Astrocyte of the spinal cord (primary cell): ENCODE measurements around the gene FAM171A1.

Experiments
- DNase-seq: peaks from one replicate; pipeline ENCODE4 v3.0.0; 2011; ENCODE audit warnings: low read depth, low spot score
- H3K4me3 ChIP-seq: 2 replicates; pipeline ENCODE4 v1.5.1; 2011; ENCODE audit warnings: low read depth, mild to moderate bottlenecking, low read length, moderate library complexity
- in situ Hi-C: cut with HindIII; loops from 2 replicates; pipeline ENCODE4 v1.10.0; 2017; ENCODE audit warnings: low sequenced_read_pairs
- TF ChIP-seq, protein P1 (sequence below): IDR thresholded peaks from 2 replicates; pipeline ENCODE4 v1.5.1; 2012; ENCODE audit warnings: low read depth, mild to moderate bottlenecking, low read length, inconsistent platforms

FAM171A1 gene

DNA sequence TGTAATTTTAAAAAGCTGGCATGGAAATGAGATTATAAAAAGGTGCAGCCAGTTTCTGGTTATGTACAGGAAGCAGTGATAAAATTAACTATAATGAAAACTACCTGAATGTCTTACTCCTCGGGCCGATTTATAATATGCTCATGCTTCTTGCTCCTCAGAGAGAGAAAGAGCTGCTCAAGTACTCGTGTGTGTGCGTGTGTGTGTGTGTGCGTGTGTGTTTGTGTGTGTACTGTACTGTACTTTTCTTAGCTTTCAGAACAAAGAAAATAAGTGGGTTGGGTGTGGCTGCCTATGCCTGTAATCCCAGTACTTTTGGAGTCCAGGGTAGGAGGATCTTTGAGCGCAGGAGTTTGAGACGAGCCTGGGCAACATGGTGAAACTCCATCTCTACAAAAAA, 106.0 kb downstream of the FAM171A1 start:
- no peak for DNase-seq
- in situ Hi-C loops = no loop called here
- TF ChIP-seq, protein P1, sequence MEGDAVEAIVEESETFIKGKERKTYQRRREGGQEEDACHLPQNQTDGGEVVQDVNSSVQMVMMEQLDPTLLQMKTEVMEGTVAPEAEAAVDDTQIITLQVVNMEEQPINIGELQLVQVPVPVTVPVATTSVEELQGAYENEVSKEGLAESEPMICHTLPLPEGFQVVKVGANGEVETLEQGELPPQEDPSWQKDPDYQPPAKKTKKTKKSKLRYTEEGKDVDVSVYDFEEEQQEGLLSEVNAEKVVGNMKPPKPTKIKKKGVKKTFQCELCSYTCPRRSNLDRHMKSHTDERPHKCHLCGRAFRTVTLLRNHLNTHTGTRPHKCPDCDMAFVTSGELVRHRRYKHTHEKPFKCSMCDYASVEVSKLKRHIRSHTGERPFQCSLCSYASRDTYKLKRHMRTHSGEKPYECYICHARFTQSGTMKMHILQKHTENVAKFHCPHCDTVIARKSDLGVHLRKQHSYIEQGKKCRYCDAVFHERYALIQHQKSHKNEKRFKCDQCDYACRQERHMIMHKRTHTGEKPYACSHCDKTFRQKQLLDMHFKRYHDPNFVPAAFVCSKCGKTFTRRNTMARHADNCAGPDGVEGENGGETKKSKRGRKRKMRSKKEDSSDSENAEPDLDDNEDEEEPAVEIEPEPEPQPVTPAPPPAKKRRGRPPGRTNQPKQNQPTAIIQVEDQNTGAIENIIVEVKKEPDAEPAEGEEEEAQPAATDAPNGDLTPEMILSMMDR = no peak
- no peak overlapping the region for H3K4me3 ChIP-seq

DNA sequence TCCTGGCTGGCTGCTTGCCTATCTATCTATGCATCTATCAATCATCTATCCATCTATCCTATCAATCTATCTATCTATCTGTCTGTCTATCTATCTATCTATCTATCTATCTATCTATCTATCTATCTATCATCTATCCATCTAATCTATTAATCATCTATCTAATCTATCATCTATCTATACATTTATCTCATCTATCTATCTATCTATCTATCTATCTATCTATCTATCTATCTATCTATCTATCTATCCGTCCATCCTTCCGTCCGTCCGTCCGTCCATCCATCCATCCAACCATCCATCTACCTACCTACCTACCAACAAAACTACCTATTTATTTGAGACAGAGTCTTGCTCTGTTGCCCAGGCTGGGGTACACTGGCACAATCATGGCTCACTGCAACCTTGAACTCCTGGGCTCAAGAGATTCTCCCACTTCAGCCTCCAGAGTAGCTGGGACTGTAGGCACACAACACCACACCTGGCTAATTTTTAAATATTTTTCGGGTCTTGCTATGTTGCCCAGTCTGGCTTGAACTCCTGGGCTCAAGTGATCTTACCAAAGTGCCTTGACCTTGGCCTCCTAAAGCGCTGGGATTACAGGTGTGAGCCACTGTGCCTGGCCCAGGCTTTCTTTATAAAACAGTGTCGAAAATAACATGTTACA, 107.3 kb downstream of the FAM171A1 start:
- TF ChIP-seq, protein P1 = no peak
- in situ Hi-C loops = no loop called here
- DNase-seq = no peak
- no peak overlapping the region for H3K4me3 ChIP-seq

DNA sequence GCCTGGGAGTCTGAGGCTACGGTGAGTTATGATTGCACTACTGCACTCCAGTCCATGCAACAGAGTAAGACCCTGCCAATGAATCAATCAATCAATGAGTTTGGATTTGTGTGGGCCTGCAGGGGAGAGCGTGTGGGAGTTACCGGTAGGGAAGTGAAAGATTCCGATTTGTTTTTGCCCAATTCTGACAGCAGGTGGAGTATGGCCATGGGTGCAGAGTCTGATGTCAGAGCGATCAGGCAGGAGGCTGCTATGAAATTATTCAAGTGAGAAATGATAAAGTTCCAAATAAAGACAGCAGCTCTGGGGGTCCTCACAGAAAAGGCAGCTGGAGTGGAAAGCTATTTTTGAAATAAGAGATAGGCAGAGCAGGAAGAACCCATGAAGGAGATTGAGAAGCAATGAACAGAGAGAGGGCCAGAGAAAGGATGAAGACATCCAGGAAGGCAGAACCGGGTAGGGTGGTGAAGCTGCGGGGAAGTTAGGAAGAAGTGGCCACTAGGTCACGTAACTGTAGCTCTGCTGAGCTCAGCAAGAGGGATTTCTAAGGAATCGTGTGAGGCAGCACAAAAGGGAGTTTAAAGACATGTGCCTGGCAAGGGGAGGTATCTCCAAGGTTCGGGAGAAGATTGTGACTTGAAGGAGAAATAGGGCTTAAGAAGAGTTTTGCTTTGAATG, 108.9 kb downstream of the FAM171A1 start:
- H3K4me3 ChIP-seq = no peak overlapping the region
- in situ Hi-C loops = no loop called here
- TF ChIP-seq, protein P1 = peak; percentile 34
- peak; percentile 23 for DNase-seq

DNA sequence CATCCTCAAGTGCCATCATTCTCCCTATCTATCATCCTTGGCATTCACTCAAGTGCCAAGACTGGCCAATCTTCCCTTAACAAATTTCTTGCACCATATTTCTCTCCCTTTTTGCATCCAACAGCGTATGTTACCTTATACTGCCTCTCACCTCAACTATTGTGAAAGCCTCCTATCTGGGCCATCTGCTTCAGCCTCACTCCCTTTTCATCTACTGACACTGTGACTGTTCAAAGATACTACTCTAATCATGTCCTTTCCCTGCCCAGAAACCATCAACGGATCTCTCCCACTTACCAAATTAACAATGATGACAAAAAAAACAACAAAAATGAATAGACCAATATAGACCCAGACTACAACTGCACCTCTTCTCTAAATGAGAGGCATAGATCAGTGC, 112.0 kb downstream of the FAM171A1 start:
- TF ChIP-seq, protein P1 = no peak

DNA sequence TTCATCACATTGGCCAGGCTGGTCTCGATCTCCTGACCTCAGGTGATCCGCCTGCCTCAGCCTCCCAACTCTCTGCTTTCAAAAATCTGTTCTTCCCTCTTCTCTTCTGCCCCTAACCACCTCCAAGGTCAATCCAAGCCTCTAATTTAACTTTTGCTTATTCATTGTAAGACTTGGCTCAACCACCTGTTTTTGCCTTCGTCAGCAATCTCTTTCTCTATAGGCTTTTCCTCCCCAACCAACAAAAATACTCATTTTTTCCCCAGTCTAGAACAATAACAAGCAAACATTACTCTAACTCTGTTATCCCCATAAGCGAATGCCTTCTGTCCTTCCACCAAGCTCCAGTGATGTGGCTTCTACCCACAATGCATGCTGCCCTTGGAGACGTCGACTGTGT, 112.8 kb downstream of the FAM171A1 start:
- no peak for DNase-seq
- in situ Hi-C loops = no loop called here
- H3K4me3 ChIP-seq = no peak overlapping the region
- TF ChIP-seq, protein P1 = no peak

More for the DNA sequence above, 112.0 kb downstream of the FAM171A1 start:
- in situ Hi-C loops = no loop called here
- no peak overlapping the region for H3K4me3 ChIP-seq
- no peak for DNase-seq

DNA sequence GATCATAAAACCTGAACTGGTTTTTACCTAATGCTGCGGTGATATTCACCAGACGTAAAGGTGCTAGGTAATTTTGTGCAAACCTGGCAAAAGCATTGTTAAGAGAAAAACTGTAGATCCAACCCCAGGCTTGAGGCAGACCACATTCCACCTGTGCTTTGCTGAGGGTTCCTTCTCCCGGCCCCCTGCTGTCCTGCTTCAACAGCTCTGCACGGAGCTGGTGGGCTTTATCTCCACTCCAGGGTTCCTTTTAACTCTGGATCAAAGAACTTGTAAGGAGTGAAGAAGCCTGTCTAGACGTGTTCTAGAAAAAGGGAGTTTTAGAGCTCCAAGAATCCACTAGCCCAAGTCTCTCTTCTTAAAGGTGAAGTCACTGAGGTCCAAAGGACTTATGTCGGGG, 115.1 kb downstream of the FAM171A1 start:
- no peak overlapping the region for H3K4me3 ChIP-seq
- TF ChIP-seq, protein P1 = no peak
- DNase-seq = no peak
- in situ Hi-C loops = no loop called here
